Neural cell (in vitro differentiated cells): ENCODE measurements around the gene FUT7. TPM values are rescaled to one million over a fixed set of nuclear protein-coding genes. Genes with fewer than 3 reads are reported as not detected.

Experiments
- H2AFZ ChIP-seq: fragments of 200-600, 300-800 bp; sonication (generic), shearing (Covaris generic); 2 replicates; pipeline ENCODE4 v1.6.0; 2014; ENCODE audit warnings: low read depth, mild to moderate bottlenecking, antibody characterized with exemption, low read length, moderate library complexity
- H3F3A ChIP-seq: fragments of 200-600 bp; shearing (Covaris generic); 2 replicates; pipeline ENCODE4 v1.6.1; 2016; ENCODE audit warnings: mild to moderate bottlenecking, moderate library complexity, mixed read lengths, antibody characterized with exemption, low read length; ENCODE audit not compliant: insufficient read depth, poor library complexity, severe bottlenecking
- H3K27ac ChIP-seq: fragments of 200-600, 300-800 bp; sonication (generic), shearing (Covaris generic); 2 replicates; pipeline ENCODE4 v1.5.1; 2014; ENCODE audit warnings: mild to moderate bottlenecking, low read length, moderate library complexity
- H3K27me3 ChIP-seq: fragments of 300-800, 200-600 bp; sonication (generic), shearing (Covaris generic); 2 replicates; pipeline ENCODE4 v1.6.0; 2014; ENCODE audit warnings: mild to moderate bottlenecking, low read depth, low read length, moderate library complexity; ENCODE audit not compliant: insufficient read depth
- H3K36me3 ChIP-seq: fragments of 300-800, 200-600 bp; sonication (generic), shearing (Covaris generic); 2 replicates; pipeline ENCODE4 v1.5.1; 2014; ENCODE audit warnings: mild to moderate bottlenecking, antibody characterized with exemption, low read length, moderate library complexity; ENCODE audit not compliant: insufficient read depth
- H3K4me2 ChIP-seq: fragments of 300-800, 200-600 bp; sonication (generic), shearing (Covaris generic); 2 replicates; pipeline ENCODE4 v1.6.0; 2014; ENCODE audit warnings: mild to moderate bottlenecking, low read length
- H3K4me3 ChIP-seq: fragments of 300-800, 200-600 bp; sonication (generic), shearing (Covaris generic); 2 replicates; pipeline ENCODE4 v1.5.1; 2014; ENCODE audit warnings: mild to moderate bottlenecking, low read length, moderate library complexity
- H3K79me2 ChIP-seq: fragments of 200-600 bp; shearing (Covaris generic); replicated peaks from 2 replicates; pipeline ENCODE4 v1.6.0; 2014; ENCODE audit warnings: mild to moderate bottlenecking, low read length, moderate library complexity; ENCODE audit not compliant: insufficient read depth
- H3K9ac ChIP-seq: fragments of 300-800, 200-600 bp; sonication (generic), shearing (Covaris generic); 2 replicates; pipeline ENCODE4 v1.6.1; 2016; ENCODE audit warnings: mild to moderate bottlenecking, low read length, mixed read lengths
- H3K9me2 ChIP-seq: fragments of 200-600 bp; shearing (Covaris generic); 2 replicates; pipeline ENCODE4 v1.6.1; 2016; ENCODE audit warnings: mild to moderate bottlenecking, low read length, mixed read lengths; ENCODE audit not compliant: insufficient read depth
- H3K9me3 ChIP-seq: fragments of 200-600, 300-800 bp; sonication (generic), shearing (Covaris generic); 2 replicates; pipeline ENCODE4 v1.6.1; 2016; ENCODE audit warnings: mild to moderate bottlenecking, mixed run types, low read length, moderate library complexity, mixed read lengths
- H4K20me1 ChIP-seq: fragments of 200-600 bp; shearing (Covaris generic); 2 replicates; pipeline ENCODE4 v1.6.1; 2016; ENCODE audit warnings: mild to moderate bottlenecking, mixed run types; ENCODE audit not compliant: insufficient read depth
- EP300 ChIP-seq: fragments of 450-650 bp; conservative IDR thresholded peaks from 2 replicates; pipeline ENCODE4 v1.6.1; 2014; ENCODE audit warnings: antibody characterized with exemption, mild to moderate bottlenecking, moderate library complexity; ENCODE audit not compliant: poor library complexity, severe bottlenecking
- EZH2 ChIP-seq: fragments of 200-600, 300-800 bp; shearing (Covaris generic), sonication (generic); IDR thresholded peaks from 2 replicates; pipeline ENCODE4 v1.6.1; 2014; ENCODE audit warnings: antibody characterized with exemption, low read length, borderline replicate concordance, mild to moderate bottlenecking; ENCODE audit not compliant: insufficient read depth, poor library complexity, severe bottlenecking
- MXI1 ChIP-seq: fragments of 450-650 bp; conservative IDR thresholded peaks from 2 replicates; pipeline ENCODE4 v1.6.1; 2014; ENCODE audit warnings: antibody characterized with exemption, mild to moderate bottlenecking; ENCODE audit not compliant: poor library complexity, severe bottlenecking
- POLR2AphosphoS5 ChIP-seq: IDR thresholded peaks from 2 replicates; pipeline ENCODE4 v1.6.1; 2012
- RAD21 ChIP-seq: fragments of 450-650 bp; conservative IDR thresholded peaks from 2 replicates; pipeline ENCODE4 v1.6.1; 2014; ENCODE audit warnings: antibody characterized with exemption, mild to moderate bottlenecking, moderate library complexity
- SMC3 ChIP-seq: fragments of 450-650 bp; conservative IDR thresholded peaks from 2 replicates; pipeline ENCODE4 v1.6.1; 2014; ENCODE audit warnings: antibody characterized with exemption, mild to moderate bottlenecking, moderate library complexity; ENCODE audit not compliant: poor library complexity
- TAF1 ChIP-seq: IDR thresholded peaks from 2 replicates; pipeline ENCODE4 v1.6.1; 2012; ENCODE audit warnings: low read depth
- polyA plus RNA-seq: library from polyadenylated mRNA; depleted of rRNA; stranded (reverse); fragments of >200 nt; gene quantifications from 2 replicates; pipeline ENCODE4 v1.2.3, GENCODE V29; 2014
- TF ChIP-seq, protein P1 (sequence below): IDR thresholded peaks from 2 replicates; pipeline ENCODE4 v1.6.1; 2012; ENCODE audit warnings: borderline replicate concordance
- TF ChIP-seq, protein P2 (sequence below): fragments of 450-650 bp; IDR thresholded peaks from 2 replicates; pipeline ENCODE4 v1.5.1; 2014; ENCODE audit warnings: antibody characterized with exemption, mild to moderate bottlenecking, moderate library complexity; ENCODE audit not compliant: poor library complexity, severe bottlenecking

FUT7 gene
- polyA plus RNA-seq, 1 donor from 2014 or later: 0.69 TPM

DNA sequence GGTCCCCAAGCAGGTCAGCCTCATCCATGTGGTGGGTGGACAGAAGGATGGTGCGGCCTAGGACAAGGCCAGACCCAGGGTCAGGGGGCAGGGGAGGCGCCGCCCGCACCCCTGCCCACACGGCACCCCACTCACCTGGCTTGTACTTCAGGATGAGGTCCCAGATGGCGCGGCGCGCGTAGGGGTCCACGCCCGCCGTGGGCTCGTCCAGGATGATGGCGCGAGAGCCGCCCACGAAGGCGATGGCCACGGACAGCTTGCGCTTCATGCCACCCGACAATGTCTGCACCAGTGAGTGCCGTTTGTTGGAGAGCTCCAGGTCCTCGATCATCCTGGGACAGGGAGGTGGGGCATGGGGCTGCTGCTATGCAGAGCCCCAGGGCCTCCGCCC lies 16.4 kb downstream of the FUT7 start:
- no peak overlapping the region for H2AFZ ChIP-seq
- H3K9me3 ChIP-seq: no peaks in the 10 kb centered on the region
- peaks cover 7% of the 10 kb centered on the region for H3K36me3 ChIP-seq
- H3K79me2 ChIP-seq: no peaks in the 10 kb centered on the region
- H3K4me2 ChIP-seq: no peak overlapping the region
- TF ChIP-seq, protein P1, sequence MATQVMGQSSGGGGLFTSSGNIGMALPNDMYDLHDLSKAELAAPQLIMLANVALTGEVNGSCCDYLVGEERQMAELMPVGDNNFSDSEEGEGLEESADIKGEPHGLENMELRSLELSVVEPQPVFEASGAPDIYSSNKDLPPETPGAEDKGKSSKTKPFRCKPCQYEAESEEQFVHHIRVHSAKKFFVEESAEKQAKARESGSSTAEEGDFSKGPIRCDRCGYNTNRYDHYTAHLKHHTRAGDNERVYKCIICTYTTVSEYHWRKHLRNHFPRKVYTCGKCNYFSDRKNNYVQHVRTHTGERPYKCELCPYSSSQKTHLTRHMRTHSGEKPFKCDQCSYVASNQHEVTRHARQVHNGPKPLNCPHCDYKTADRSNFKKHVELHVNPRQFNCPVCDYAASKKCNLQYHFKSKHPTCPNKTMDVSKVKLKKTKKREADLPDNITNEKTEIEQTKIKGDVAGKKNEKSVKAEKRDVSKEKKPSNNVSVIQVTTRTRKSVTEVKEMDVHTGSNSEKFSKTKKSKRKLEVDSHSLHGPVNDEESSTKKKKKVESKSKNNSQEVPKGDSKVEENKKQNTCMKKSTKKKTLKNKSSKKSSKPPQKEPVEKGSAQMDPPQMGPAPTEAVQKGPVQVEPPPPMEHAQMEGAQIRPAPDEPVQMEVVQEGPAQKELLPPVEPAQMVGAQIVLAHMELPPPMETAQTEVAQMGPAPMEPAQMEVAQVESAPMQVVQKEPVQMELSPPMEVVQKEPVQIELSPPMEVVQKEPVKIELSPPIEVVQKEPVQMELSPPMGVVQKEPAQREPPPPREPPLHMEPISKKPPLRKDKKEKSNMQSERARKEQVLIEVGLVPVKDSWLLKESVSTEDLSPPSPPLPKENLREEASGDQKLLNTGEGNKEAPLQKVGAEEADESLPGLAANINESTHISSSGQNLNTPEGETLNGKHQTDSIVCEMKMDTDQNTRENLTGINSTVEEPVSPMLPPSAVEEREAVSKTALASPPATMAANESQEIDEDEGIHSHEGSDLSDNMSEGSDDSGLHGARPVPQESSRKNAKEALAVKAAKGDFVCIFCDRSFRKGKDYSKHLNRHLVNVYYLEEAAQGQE: no peak
- TF ChIP-seq, protein P2, sequence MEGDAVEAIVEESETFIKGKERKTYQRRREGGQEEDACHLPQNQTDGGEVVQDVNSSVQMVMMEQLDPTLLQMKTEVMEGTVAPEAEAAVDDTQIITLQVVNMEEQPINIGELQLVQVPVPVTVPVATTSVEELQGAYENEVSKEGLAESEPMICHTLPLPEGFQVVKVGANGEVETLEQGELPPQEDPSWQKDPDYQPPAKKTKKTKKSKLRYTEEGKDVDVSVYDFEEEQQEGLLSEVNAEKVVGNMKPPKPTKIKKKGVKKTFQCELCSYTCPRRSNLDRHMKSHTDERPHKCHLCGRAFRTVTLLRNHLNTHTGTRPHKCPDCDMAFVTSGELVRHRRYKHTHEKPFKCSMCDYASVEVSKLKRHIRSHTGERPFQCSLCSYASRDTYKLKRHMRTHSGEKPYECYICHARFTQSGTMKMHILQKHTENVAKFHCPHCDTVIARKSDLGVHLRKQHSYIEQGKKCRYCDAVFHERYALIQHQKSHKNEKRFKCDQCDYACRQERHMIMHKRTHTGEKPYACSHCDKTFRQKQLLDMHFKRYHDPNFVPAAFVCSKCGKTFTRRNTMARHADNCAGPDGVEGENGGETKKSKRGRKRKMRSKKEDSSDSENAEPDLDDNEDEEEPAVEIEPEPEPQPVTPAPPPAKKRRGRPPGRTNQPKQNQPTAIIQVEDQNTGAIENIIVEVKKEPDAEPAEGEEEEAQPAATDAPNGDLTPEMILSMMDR: no peak
- no peak for TF ChIP-seq EP300
- H3K9ac ChIP-seq: no peak overlapping the region
- no peaks in the 10 kb centered on the region for H4K20me1 ChIP-seq
- no peaks in the 10 kb centered on the region for H3K9me2 ChIP-seq
- no peaks in the 10 kb centered on the region for H3F3A ChIP-seq
- H3K27ac ChIP-seq: no peak overlapping the region
- no peak overlapping the region for H3K4me3 ChIP-seq
- no peaks in the 10 kb centered on the region for H3K27me3 ChIP-seq

DNA sequence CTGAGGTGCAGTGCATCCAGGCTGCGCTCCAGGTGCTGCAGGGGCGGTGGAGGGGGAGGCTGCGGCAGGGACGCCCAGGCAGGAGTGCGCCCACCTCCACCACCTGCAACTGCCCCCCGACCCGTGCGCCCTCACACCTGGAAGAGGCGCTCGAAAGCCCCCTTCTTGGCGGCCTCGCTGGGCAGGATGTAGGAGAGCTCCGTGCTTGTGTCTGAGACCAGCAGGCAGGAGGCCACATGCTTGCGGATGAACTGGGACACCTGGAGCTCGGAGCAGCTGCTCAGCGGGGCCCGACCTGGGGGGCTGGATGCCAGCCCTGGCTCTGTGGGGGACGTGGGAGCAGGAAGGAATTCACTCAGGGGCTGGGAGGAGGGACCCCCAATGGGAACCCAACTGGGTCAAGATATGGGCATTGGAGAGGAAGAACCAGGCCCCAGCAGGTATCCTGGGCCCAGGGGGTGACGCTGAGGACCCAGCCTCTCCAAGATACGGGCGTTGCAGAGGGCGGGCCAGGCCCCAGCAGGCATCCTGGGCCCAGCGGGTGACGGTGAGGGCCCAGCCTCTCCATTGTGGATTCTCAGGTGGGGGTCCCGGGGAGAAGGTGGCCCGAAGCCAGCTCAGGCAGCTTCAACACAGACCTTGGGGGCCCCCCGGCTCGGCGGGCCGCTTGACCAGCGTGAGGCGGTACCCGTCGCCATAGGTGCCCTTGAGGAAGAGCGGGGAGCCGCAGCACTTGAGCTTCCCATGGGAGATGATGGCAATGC lies 16.9 kb downstream of the FUT7 start:
- peaks cover 7% of the 10 kb centered on the region for H3K36me3 ChIP-seq

More for the DNA sequence above, 16.9 kb downstream of the FUT7 start:
- Histone ChIP-seq H3K9ac (no peak overlapping the region), H3K79me2 (no peaks in the 10 kb centered on the region), H3K4me2 (no peak overlapping the region), H3K9me3 (no peaks in the 10 kb centered on the region), H3K27ac (no peak overlapping the region), H2AFZ (no peak overlapping the region), H4K20me1 (no peaks in the 10 kb centered on the region), H3K27me3 (no peaks in the 10 kb centered on the region), H3K9me2 (no peaks in the 10 kb centered on the region), H3K4me3 (no peak overlapping the region), H3F3A (no peaks in the 10 kb centered on the region)
- TF ChIP-seq TAF1 (no peak), EZH2 (no peak), MXI1 (no peak), POLR2AphosphoS5 (no peak), EP300 (no peak), SMC3 (no peak), RAD21 (no peak)
- TF ChIP-seq, protein P2: no peak
- TF ChIP-seq, protein P1: no peak
